Astrocyte (in vitro differentiated cells and primary cell): ENCODE measurements around the gene AGBL4.

ENCODE experiments used
- EZH2 ChIP-seq: IDR thresholded peaks from 2 replicates; pipeline ENCODE4 v1.6.1; 2012; ENCODE audit warnings: mild to moderate bottlenecking, low read length, inconsistent platforms; ENCODE audit not compliant: insufficient read depth
- TF ChIP-seq, protein P1 (sequence below): IDR thresholded peaks from 2 replicates; pipeline ENCODE4 v1.5.1; 2011; ENCODE audit warnings: low read depth, mild to moderate bottlenecking, inconsistent platforms, low read length, moderate library complexity; ENCODE audit not compliant: insufficient read depth

- TF ChIP-seq EZH2: no peak
- TF ChIP-seq, protein P1, sequence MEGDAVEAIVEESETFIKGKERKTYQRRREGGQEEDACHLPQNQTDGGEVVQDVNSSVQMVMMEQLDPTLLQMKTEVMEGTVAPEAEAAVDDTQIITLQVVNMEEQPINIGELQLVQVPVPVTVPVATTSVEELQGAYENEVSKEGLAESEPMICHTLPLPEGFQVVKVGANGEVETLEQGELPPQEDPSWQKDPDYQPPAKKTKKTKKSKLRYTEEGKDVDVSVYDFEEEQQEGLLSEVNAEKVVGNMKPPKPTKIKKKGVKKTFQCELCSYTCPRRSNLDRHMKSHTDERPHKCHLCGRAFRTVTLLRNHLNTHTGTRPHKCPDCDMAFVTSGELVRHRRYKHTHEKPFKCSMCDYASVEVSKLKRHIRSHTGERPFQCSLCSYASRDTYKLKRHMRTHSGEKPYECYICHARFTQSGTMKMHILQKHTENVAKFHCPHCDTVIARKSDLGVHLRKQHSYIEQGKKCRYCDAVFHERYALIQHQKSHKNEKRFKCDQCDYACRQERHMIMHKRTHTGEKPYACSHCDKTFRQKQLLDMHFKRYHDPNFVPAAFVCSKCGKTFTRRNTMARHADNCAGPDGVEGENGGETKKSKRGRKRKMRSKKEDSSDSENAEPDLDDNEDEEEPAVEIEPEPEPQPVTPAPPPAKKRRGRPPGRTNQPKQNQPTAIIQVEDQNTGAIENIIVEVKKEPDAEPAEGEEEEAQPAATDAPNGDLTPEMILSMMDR: no peak
Observed at GRCh38 chr1:49951385-49951784, 72.4 kb downstream of the AGBL4 start.
